IPS-15b (cell line): ENCODE data around the gene ISOC1.

ENCODE experiments used
- H3K27me3 ChIP-seq: one replicate; pipeline ENCODE4 v1.6.1; 2013; ENCODE audit warnings: low read length; ENCODE audit not compliant: control insufficient read depth, insufficient read depth
- H3K36me3 ChIP-seq: one replicate; pipeline ENCODE4 v1.6.1; 2013; ENCODE audit warnings: low read length; ENCODE audit not compliant: control insufficient read depth, insufficient read depth
- H3K4me1 ChIP-seq: one replicate; pipeline ENCODE4 v1.6.1; 2013; ENCODE audit warnings: mild to moderate bottlenecking, low read length; ENCODE audit not compliant: control insufficient read depth, insufficient read depth
- H3K4me3 ChIP-seq: one replicate; pipeline ENCODE4 v1.5.1; 2013; ENCODE audit warnings: low read depth, low read length
- H3K9ac ChIP-seq: one replicate; pipeline ENCODE4 v1.6.1; 2013; ENCODE audit warnings: low read depth, mild to moderate bottlenecking, low read length
- H3K9me3 ChIP-seq: one replicate; pipeline ENCODE4 v1.6.1; 2013; ENCODE audit warnings: mild to moderate bottlenecking, low read length; ENCODE audit not compliant: control insufficient read depth, insufficient read depth

ISOC1 gene

GRCh38 chr5:129141078-129141477 is 46.5 kb downstream of the ISOC1 start:
- H3K27me3 ChIP-seq = no peaks in the 10 kb centered on the region
- H3K4me3 ChIP-seq = no peak overlapping the region

GRCh38 chr5:129141696-129142095 is 47.1 kb downstream of the ISOC1 start:
- H3K4me1 ChIP-seq = no peaks in the 10 kb centered on the region
- no peaks in the 10 kb centered on the region for H3K36me3 ChIP-seq
- no peak overlapping the region for H3K4me3 ChIP-seq
- H3K9me3 ChIP-seq = no peaks in the 10 kb centered on the region
- no peak overlapping the region for H3K9ac ChIP-seq
- H3K27me3 ChIP-seq = no peaks in the 10 kb centered on the region

More at GRCh38 chr5:129141078-129141477, 46.5 kb downstream of the ISOC1 start:
- Histone ChIP-seq H3K4me1 (no peaks in the 10 kb centered on the region), H3K9ac (no peak overlapping the region), H3K9me3 (no peaks in the 10 kb centered on the region), H3K36me3 (no peaks in the 10 kb centered on the region)

- no peak overlapping the region for H3K4me3 ChIP-seq
Observed at GRCh38 chr5:129155876-129156275, 61.3 kb downstream of the ISOC1 start.

GRCh38 chr5:129161830-129162229 is 67.3 kb downstream of the ISOC1 start:
- H3K27me3 ChIP-seq = no peaks in the 10 kb centered on the region
- no peaks in the 10 kb centered on the region for H3K36me3 ChIP-seq
- H3K9me3 ChIP-seq = no peaks in the 10 kb centered on the region
- no peak overlapping the region for H3K9ac ChIP-seq
- no peak overlapping the region for H3K4me3 ChIP-seq
- H3K4me1 ChIP-seq = no peaks in the 10 kb centered on the region

More at GRCh38 chr5:129155876-129156275, 61.3 kb downstream of the ISOC1 start:
- Histone ChIP-seq H3K27me3 (no peaks in the 10 kb centered on the region), H3K9ac (no peak overlapping the region), H3K9me3 (no peaks in the 10 kb centered on the region), H3K4me1 (no peaks in the 10 kb centered on the region), H3K36me3 (no peaks in the 10 kb centered on the region)
